ENCODE results near the gene CGREF1.

CGREF1 gene

DNA sequence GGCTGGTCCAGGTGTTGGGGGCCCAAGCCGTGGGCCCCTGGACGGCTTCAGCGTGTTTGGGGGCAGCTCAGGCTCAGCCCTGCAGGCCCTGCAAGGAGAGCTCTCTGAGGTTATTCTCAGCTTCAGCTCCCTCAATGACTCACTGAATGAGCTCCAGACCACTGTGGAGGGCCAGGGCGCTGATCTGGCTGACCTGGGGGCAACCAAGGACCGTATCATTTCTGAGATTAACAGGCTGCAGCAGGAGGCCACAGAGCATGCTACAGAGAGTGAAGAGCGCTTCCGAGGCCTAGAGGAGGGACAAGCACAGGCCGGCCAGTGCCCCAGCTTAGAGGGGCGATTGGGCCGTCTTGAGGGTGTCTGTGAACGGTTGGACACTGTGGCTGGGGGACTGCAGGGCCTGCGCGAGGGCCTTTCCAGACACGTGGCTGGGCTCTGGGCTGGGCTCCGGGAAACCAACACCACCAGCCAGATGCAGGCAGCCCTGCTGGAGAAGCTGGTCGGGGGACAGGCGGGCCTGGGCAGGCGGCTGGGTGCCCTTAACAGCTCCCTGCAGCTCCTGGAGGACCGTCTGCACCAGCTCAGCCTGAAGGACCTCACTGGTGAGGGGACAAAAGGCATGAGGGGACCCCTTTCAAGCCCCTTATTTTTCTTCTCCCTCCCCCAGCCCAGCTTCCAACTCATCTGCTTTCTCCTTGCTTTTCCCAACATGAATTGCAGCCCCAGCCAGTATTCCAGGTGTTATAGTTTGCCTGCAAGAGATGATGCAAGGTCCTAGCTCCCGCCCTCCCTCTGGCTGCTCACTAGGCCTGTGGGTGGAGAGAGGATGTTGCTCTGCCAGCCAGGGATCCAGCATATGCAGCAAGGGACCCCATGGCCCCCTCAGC, 35.3 kb downstream of the CGREF1 start:
- H3K4me3 ChIP-seq (ENCODE audit: low read depth, low read length), result no peak overlapping the region
- TF ChIP-seq, protein P1, sequence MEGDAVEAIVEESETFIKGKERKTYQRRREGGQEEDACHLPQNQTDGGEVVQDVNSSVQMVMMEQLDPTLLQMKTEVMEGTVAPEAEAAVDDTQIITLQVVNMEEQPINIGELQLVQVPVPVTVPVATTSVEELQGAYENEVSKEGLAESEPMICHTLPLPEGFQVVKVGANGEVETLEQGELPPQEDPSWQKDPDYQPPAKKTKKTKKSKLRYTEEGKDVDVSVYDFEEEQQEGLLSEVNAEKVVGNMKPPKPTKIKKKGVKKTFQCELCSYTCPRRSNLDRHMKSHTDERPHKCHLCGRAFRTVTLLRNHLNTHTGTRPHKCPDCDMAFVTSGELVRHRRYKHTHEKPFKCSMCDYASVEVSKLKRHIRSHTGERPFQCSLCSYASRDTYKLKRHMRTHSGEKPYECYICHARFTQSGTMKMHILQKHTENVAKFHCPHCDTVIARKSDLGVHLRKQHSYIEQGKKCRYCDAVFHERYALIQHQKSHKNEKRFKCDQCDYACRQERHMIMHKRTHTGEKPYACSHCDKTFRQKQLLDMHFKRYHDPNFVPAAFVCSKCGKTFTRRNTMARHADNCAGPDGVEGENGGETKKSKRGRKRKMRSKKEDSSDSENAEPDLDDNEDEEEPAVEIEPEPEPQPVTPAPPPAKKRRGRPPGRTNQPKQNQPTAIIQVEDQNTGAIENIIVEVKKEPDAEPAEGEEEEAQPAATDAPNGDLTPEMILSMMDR (IDR thresholded peaks at IDR 0.05; ENCODE audit: low read depth, low read length), result no peak
- in situ Hi-C loops (cut with HindIII; ENCODE audit: low sequenced_read_pairs), result no loop called here
- DNase-seq (ENCODE audit: low read depth, low spot score), result no peak

DNA sequence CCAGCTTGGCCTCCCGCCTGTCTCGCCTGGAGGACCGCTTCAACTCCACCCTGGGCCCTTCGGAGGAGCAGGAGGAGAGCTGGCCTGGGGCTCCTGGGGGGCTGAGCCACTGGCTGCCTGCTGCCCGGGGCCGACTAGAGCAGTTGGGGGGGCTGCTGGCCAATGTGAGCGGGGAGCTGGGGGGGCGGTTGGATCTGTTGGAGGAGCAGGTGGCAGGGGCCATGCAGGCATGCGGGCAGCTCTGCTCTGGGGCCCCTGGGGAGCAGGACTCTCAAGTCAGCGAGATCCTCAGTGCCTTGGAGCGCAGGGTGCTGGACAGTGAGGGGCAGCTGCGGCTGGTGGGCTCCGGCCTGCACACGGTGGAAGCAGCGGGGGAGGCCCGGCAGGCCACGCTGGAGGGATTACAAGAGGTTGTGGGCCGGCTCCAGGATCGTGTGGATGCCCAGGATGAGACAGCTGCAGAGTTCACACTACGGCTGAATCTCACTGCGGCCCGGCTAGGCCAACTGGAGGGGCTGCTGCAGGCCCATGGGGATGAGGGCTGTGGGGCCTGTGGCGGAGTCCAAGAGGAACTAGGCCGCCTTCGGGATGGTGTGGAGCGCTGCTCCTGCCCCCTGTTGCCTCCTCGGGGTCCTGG, 36.0 kb downstream of the CGREF1 start:
- no peak overlapping the region for H3K4me3 ChIP-seq (ENCODE audit: low read depth, low read length)
- TF ChIP-seq, protein P1 (IDR thresholded peaks at IDR 0.05; ENCODE audit: low read depth, low read length), result no peak
- DNase-seq (ENCODE audit: low read depth, low spot score), result no peak
- in situ Hi-C loops (cut with HindIII; ENCODE audit: low sequenced_read_pairs), result no loop called here

DNA sequence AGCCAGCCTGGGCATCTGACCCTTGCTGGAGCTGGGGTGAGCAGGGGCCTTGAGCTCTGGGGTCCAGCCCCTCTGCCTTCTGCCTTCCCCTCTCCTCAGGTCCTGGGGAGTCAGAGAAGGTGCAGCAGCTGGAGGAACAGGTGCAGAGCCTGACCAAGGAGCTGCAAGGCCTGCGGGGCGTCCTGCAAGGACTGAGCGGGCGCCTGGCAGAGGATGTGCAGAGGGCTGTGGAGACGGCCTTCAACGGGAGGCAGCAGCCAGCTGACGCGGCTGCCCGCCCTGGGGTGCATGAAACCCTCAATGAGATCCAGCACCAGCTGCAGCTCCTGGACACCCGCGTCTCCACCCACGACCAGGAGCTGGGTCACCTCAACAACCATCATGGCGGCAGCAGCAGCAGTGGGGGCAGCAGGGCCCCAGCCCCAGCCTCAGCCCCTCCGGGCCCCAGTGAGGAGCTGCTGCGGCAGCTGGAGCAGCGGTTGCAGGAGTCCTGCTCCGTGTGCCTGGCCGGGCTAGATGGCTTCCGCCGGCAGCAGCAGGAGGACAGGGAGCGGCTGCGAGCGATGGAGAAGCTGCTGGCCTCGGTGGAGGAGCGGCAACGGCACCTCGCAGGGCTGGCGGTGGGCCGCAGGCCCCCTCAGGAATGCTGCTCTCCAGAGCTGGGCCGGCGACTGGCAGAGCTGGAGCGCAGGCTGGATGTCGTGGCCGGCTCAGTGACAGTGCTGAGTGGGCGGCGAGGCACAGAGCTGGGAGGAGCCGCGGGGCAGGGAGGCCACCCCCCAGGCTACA, 36.8 kb downstream of the CGREF1 start:
- in situ Hi-C loops (cut with HindIII; ENCODE audit: low sequenced_read_pairs), result no loop called here
- TF ChIP-seq, protein P1 (IDR thresholded peaks at IDR 0.05; ENCODE audit: low read depth, low read length), result no peak
- no peak overlapping the region for H3K4me3 ChIP-seq (ENCODE audit: low read depth, low read length)
- DNase-seq (ENCODE audit: low read depth, low spot score), result no peak

DNA sequence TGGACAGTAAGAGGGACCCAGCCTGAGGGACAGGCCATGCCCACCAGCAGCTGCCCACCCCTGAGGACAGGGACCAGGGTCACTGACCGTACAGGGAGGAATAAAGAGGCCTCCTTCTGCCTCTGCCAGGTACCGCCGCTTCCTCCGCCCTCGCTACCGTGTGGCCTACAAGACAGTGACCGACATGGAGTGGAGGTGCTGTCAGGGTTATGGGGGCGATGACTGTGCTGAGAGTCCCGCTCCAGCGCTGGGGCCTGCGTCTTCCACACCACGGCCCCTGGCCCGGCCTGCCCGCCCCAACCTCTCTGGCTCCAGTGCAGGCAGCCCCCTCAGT, 38.4 kb downstream of the CGREF1 start:
- peak overlapping the region; percentile 62 for H3K4me3 ChIP-seq (ENCODE audit: low read depth, low read length)
- in situ Hi-C loops (cut with HindIII; ENCODE audit: low sequenced_read_pairs), result no loop called here
- no peak for DNase-seq (ENCODE audit: low read depth, low spot score)
- TF ChIP-seq, protein P1 (IDR thresholded peaks at IDR 0.05; ENCODE audit: low read depth, low read length), result no peak

DNA sequence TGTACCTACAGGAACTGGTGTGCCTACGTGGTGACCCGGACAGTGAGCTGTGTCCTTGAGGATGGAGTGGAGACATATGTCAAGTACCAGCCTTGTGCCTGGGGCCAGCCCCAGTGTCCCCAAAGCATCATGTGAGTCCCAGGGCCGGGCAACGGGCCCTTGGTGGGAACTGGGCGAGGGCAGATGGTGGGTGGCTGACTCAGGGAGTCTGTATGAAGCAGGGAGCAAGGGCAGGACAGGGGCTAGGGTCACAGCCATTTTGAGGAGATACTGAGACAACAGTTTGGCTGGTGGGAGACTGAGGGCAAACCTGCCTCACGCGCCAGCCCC, 38.8 kb downstream of the CGREF1 start:
- TF ChIP-seq, protein P1 (IDR thresholded peaks at IDR 0.05; ENCODE audit: low read depth, low read length), result no peak
- DNase-seq (ENCODE audit: low read depth, low spot score), result no peak
- H3K4me3 ChIP-seq (ENCODE audit: low read depth, low read length), result peak overlapping the region; percentile 62
- in situ Hi-C loops (cut with HindIII; ENCODE audit: low sequenced_read_pairs), result no loop called here

DNA sequence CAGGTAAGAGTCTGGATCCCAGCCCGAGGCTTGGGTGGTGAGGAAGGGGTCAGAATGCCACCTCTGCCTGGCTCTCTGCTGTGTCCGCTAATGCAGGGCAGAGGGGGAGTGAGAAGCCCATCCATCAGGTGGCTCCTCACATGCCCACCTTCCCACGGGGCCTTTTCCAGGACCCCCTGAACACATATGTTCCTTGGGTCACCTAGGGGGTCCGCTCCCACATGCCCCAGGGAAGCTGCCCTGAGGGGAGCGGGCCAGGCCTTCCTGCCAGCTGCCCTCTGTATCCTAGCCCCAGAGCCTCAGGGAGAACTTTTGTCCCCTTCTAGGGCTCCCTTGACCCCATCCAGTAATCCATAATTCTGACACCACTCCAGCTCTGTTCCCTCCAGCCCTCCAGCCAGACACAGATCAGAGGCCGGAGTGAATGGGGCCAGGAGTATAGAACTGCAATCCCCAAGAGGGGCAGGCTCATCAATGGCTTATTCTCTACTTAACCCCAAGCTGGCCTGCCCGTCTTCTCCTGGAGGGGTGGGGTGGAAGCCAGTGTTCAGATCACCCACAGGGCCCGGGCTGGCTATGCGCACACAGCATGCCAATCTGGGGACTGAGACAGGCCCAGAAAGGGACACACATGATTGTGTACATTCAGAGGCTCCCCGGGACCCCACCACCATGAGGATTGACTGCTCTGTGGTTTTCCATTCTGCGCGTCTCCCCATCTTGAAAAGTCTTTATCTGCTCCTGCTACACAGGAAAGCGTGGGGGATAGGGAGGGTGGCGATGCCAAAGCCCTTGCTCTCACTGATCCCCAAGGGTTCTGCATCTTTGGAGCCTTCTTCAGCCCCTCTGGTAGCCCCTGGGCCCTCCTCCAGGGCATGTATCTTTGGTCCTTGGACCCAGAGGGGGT, 39.4 kb downstream of the CGREF1 start:
- DNase-seq (ENCODE audit: low read depth, low spot score), result no peak
- peak overlapping the region; percentile 62 for H3K4me3 ChIP-seq (ENCODE audit: low read depth, low read length)
- TF ChIP-seq, protein P1 (IDR thresholded peaks at IDR 0.05; ENCODE audit: low read depth, low read length), result no peak
- in situ Hi-C loops (cut with HindIII; ENCODE audit: low sequenced_read_pairs), result no loop called here
